ENCODE results near the gene C3orf20. TPM values are rescaled to one million over a fixed set of nuclear protein-coding genes. Genes with fewer than 3 reads are reported as not detected.

The C3orf20 gene
- total and polyA plus RNA-seq, 2 donors (not counting 1 experiment from before 2014, with no cell fraction given): 0.12 to 0.34 TPM

DNA sequence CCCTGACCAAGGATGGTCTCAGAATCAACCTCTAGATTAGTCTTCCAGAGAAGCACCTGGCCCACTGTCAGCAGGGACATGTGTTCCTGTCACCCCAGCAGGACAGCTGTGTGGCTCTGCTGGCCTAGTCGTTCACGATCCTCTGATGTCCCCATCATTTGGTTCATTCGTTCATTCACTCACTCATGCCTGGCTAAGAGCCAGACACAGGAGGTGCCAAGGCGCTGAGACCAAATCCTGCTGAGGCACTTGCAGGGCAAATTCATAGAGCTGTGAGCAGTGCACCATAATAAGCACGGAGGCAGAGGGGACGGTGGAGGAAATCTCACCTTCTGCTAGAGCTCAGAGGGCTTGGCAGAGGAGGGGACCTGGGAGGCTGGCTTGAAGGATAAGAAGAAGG lies 93.9 kb downstream of the C3orf20 start:
- no peaks in the 10 kb centered on the region for H3K9me3 ChIP-seq (ENCODE audit: control extremely low read depth in 1 of 3, control insufficient read depth in 2 of 3, insufficient read depth in 1 of 3, low read length in 2 of 3)
- no peak overlapping the region for H3K27ac ChIP-seq (ENCODE audit: low read length in 2 of 2)
- H3K4me1 ChIP-seq (ENCODE audit: control insufficient read depth in 2 of 2, insufficient read depth in 2 of 2, low read length in 2 of 2): no peaks in the 10 kb centered on the region
- WGBS (ENCODE audit: insufficient coverage): 95% methylated on average over 6 of the region's 6 CpGs
- H3K4me1 Mint-ChIP-seq: no peaks in the 10 kb centered on the region
- ChIA-PET CTCF (no interaction called here), POLR2A (no interaction called here)
- no peak overlapping the region for H3K4me2 ChIP-seq (replicated peaks; ENCODE audit: low read depth, low read length, poor library complexity, severe bottlenecking)
- ATAC-seq (ENCODE audit: low read depth) (no peak), DNase-seq (no peak)
- no peak overlapping the region for H3K27ac Mint-ChIP-seq
- H2AFZ ChIP-seq (ENCODE audit: insufficient read depth, low read depth, low read length, poor library complexity, severe bottlenecking): no peak overlapping the region
- H3K9me3 Mint-ChIP-seq (ENCODE audit: insufficient read depth): no peaks in the 10 kb centered on the region
- H3K4me3 ChIP-seq (ENCODE audit: control extremely low read depth in 1 of 5, extremely low read depth in 1 of 5, insufficient read depth in 1 of 5, low read depth in 2 of 5, low read length in 4 of 5): no peak overlapping the region
- TF ChIP-seq, protein P1, sequence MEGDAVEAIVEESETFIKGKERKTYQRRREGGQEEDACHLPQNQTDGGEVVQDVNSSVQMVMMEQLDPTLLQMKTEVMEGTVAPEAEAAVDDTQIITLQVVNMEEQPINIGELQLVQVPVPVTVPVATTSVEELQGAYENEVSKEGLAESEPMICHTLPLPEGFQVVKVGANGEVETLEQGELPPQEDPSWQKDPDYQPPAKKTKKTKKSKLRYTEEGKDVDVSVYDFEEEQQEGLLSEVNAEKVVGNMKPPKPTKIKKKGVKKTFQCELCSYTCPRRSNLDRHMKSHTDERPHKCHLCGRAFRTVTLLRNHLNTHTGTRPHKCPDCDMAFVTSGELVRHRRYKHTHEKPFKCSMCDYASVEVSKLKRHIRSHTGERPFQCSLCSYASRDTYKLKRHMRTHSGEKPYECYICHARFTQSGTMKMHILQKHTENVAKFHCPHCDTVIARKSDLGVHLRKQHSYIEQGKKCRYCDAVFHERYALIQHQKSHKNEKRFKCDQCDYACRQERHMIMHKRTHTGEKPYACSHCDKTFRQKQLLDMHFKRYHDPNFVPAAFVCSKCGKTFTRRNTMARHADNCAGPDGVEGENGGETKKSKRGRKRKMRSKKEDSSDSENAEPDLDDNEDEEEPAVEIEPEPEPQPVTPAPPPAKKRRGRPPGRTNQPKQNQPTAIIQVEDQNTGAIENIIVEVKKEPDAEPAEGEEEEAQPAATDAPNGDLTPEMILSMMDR (IDR thresholded peaks at IDR 0.05): no peak
- no peak for TF ChIP-seq EZH2 (IDR thresholded peaks at IDR 0.05; ENCODE audit: borderline replicate concordance, insufficient read depth, low read depth, low read length, poor library complexity, severe bottlenecking)
- H3K36me3 ChIP-seq (replicated peaks in 1 of 2; ENCODE audit: control extremely low read depth in 1 of 2, control insufficient read depth in 1 of 2, extremely low read depth in 1 of 2, insufficient read depth in 2 of 2, low read length in 1 of 2): no peaks in the 10 kb centered on the region
- no peak overlapping the region for H3K4me3 Mint-ChIP-seq
- intact Hi-C loops (cut with micrococcal nuclease): no loop called here
- H3K27me3 Mint-ChIP-seq: no peaks in the 10 kb centered on the region
- H3K27me3 ChIP-seq (replicated peaks in 1 of 4; ENCODE audit: control extremely low read depth in 1 of 4, control insufficient read depth in 3 of 4, insufficient read depth in 4 of 4, low read length in 3 of 4): no peaks in the 10 kb centered on the region
- no peak overlapping the region for H3K9ac ChIP-seq (ENCODE audit: low read length)
- no peaks in the 10 kb centered on the region for H4K20me1 ChIP-seq (ENCODE audit: control insufficient read depth, insufficient read depth, low read length, poor library complexity, severe bottlenecking)
- H3K79me2 ChIP-seq (ENCODE audit: control insufficient read depth, insufficient read depth, low read length): no peaks in the 10 kb centered on the region

DNA sequence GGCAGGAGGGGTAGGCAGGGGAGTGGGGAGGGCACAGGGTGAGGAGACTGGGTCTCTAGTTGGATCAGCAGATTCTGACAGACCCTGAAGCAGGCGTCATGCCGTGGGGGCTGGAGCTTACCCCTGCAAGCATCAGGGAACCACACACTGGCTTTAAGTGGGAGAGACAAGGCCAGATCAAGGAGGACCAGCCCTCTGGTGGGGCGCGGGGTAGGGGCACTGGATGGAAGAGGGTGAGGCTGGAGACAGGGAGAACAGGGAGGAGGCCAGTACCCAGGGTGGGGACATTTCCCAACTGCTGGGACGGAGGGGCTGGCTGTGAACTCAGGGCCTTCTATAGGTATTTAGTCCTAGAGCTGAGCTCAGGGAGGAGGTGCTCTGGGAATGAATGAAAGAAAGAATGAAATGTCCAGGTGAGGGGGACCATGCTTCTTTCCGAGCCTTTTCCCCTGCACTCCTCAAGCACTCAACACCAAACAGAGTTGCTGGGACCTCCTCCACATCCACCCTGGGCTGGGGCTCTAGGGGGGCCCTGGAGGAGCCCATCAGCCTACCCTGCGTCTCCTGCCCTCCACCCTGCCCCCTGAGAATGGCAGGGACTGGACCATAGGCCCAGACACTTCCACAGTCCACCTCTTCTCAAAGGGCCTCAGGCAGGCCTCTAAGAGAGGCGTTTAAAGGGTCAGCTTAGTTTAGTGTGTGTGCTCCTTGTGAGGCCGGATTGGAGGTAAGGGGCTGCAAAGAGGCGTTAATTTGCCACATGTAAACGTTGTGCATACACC lies 94.8 kb downstream of the C3orf20 start:
- ChIA-PET POLR2A (no interaction called here), CTCF (no interaction called here)
- no peak overlapping the region for H3K27ac Mint-ChIP-seq
- Histone ChIP-seq H3K36me3 (replicated peaks in 1 of 2; ENCODE audit: control extremely low read depth in 1 of 2, control insufficient read depth in 1 of 2, extremely low read depth in 1 of 2, insufficient read depth in 2 of 2, low read length in 1 of 2) (no peaks in the 10 kb centered on the region), H3K9ac (ENCODE audit: low read length) (no peak overlapping the region), H3K4me3 (ENCODE audit: control extremely low read depth in 1 of 5, extremely low read depth in 1 of 5, insufficient read depth in 1 of 5, low read depth in 2 of 5, low read length in 4 of 5) (no peak overlapping the region), H3K79me2 (ENCODE audit: control insufficient read depth, insufficient read depth, low read length) (no peaks in the 10 kb centered on the region), H3K27me3 (replicated peaks in 1 of 4; ENCODE audit: control extremely low read depth in 1 of 4, control insufficient read depth in 3 of 4, insufficient read depth in 4 of 4, low read length in 3 of 4) (no peaks in the 10 kb centered on the region), H2AFZ (ENCODE audit: insufficient read depth, low read depth, low read length, poor library complexity, severe bottlenecking) (no peak overlapping the region), H4K20me1 (ENCODE audit: control insufficient read depth, insufficient read depth, low read length, poor library complexity, severe bottlenecking) (no peaks in the 10 kb centered on the region), H3K4me1 (ENCODE audit: control insufficient read depth in 2 of 2, insufficient read depth in 2 of 2, low read length in 2 of 2) (no peaks in the 10 kb centered on the region), H3K4me2 (replicated peaks; ENCODE audit: low read depth, low read length, poor library complexity, severe bottlenecking) (no peak overlapping the region), H3K27ac (ENCODE audit: low read length in 2 of 2) (no peak overlapping the region), H3K9me3 (ENCODE audit: control extremely low read depth in 1 of 3, control insufficient read depth in 2 of 3, insufficient read depth in 1 of 3, low read length in 2 of 3) (no peaks in the 10 kb centered on the region)
- 91% methylated on average over 10 of the region's 11 CpGs for WGBS (ENCODE audit: insufficient coverage)
- H3K4me3 Mint-ChIP-seq: no peak overlapping the region
- H3K9me3 Mint-ChIP-seq (ENCODE audit: insufficient read depth): no peaks in the 10 kb centered on the region
- intact Hi-C loops (cut with micrococcal nuclease): no loop called here
- H3K4me1 Mint-ChIP-seq: no peaks in the 10 kb centered on the region
- ATAC-seq (ENCODE audit: low read depth) (no peak), DNase-seq (no peak)
- no peak for TF ChIP-seq EZH2 (IDR thresholded peaks at IDR 0.05; ENCODE audit: borderline replicate concordance, insufficient read depth, low read depth, low read length, poor library complexity, severe bottlenecking)
- TF ChIP-seq, protein P1 (IDR thresholded peaks at IDR 0.05): no peak
- H3K27me3 Mint-ChIP-seq: no peaks in the 10 kb centered on the region
